NCI-H2227 treated with DMSO at 0.1 percent for 48 hours (cell line): ENCODE data around the gene IFRD1.
A peak's percentile ranks its signal among the peaks of the same experiment; 100 is the strongest.

Experiments used
- DNase-seq: peaks from one replicate; lab custom pipeline; 2025; lab: John Stamatoyannopoulos, UW

Gene IFRD1

GRCh38 chr7:112449902-112450806 lies at the start of gene IFRD1:
IFRD1 (plus strand) TSS chr7:112450460; CDS start chr7:112450689, 229 bp downstream.
- peak; percentile 99 for DNase-seq

- no peak for DNase-seq
Measured at GRCh38 chr7:112404321-112404720, 45.9 kb upstream of the IFRD1 start.

- DNase-seq = no peak
Measured at GRCh38 chr7:112405286-112405685, 45.0 kb upstream of the IFRD1 start.

- DNase-seq = no peak
Measured at GRCh38 chr7:112407261-112407660, 43.0 kb upstream of the IFRD1 start.

GRCh38 chr7:112410092-112410491 lies 40.2 kb upstream of the IFRD1 start:
- no peak for DNase-seq

- peak; percentile 17 for DNase-seq
Measured at GRCh38 chr7:112411186-112411795, 39.0 kb upstream of the IFRD1 start.

GRCh38 chr7:112414855-112415490 lies 35.3 kb upstream of the IFRD1 start:
- peak; percentile 78 for DNase-seq

- no peak for DNase-seq
Measured at GRCh38 chr7:112416127-112416526, 34.1 kb upstream of the IFRD1 start.

GRCh38 chr7:112419543-112420130 lies 30.6 kb upstream of the IFRD1 start:
- no peak for DNase-seq

GRCh38 chr7:112420236-112420861 lies 29.9 kb upstream of the IFRD1 start:
- DNase-seq = no peak

GRCh38 chr7:112421666-112422486 lies 28.4 kb upstream of the IFRD1 start:
- no peak for DNase-seq

- peak; percentile 69 for DNase-seq
Measured at GRCh38 chr7:112422842-112423496, 27.3 kb upstream of the IFRD1 start.

GRCh38 chr7:112423987-112424386 lies 26.3 kb upstream of the IFRD1 start:
- no peak for DNase-seq

- no peak for DNase-seq
Measured at GRCh38 chr7:112427984-112428383, 22.3 kb upstream of the IFRD1 start.

- DNase-seq = no peak
Measured at GRCh38 chr7:112428715-112429114, 21.5 kb upstream of the IFRD1 start.

- no peak for DNase-seq
Measured at GRCh38 chr7:112430649-112431048, 19.6 kb upstream of the IFRD1 start.

- DNase-seq = no peak
Measured at GRCh38 chr7:112431803-112432202, 18.5 kb upstream of the IFRD1 start.

- no peak for DNase-seq
Measured at GRCh38 chr7:112433289-112433688, 17.0 kb upstream of the IFRD1 start.

- no peak for DNase-seq
Measured at GRCh38 chr7:112437072-112437471, 13.2 kb upstream of the IFRD1 start.

GRCh38 chr7:112439476-112439875 lies 10.8 kb upstream of the IFRD1 start:
- no peak for DNase-seq

- no peak for DNase-seq
Measured at GRCh38 chr7:112442210-112442609, 8.1 kb upstream of the IFRD1 start.
